GM21529 (cell line): ENCODE results near the gene THAP6.

Experiments
- ATAC-seq: cut with Tn5 transposase; IDR thresholded peaks from one replicate; pipeline ENCODE4 v1.9.1; 2021; ENCODE audit not compliant: unreplicated experiment

THAP6 gene

GRCh38 chr4:75566911-75567310 is 52.6 kb downstream of the THAP6 start:
- ATAC-seq = no peak

GRCh38 chr4:75567725-75568124 is 53.5 kb downstream of the THAP6 start:
- no peak for ATAC-seq
